Neural crest cell (in vitro differentiated cells): ENCODE data around the gene HOXA4. TPM values are rescaled to one million over a fixed set of nuclear protein-coding genes. Genes with fewer than 3 reads are reported as not detected.

Experiments used
- DNase-seq: peaks from one replicate; pipeline ENCODE4 v3.0.0; 2021; ENCODE audit warnings: low read depth, mixed read lengths, low spot score
- H3K27ac Mint-ChIP-seq: one replicate; pipeline ENCODE4 v1.8.0; 2021; ENCODE audit warnings: mild to moderate bottlenecking, mixed read lengths; ENCODE audit not compliant: unreplicated experiment
- H3K27me3 Mint-ChIP-seq: 2 replicates; pipeline ENCODE4 v1.8.0; 2021; ENCODE audit warnings: low read depth, mild to moderate bottlenecking, mixed read lengths
- H3K36me3 Mint-ChIP-seq: 2 replicates; pipeline ENCODE4 v1.8.0; 2021; ENCODE audit warnings: low read depth, mild to moderate bottlenecking, mixed read lengths
- H3K4me1 Mint-ChIP-seq: 2 replicates; pipeline ENCODE4 v1.8.0; 2021; ENCODE audit warnings: mixed read lengths
- H3K4me3 Mint-ChIP-seq: one replicate; pipeline ENCODE4 v1.8.0; 2021; ENCODE audit warnings: mild to moderate bottlenecking, mixed read lengths
- H3K9me3 Mint-ChIP-seq: 2 replicates; pipeline ENCODE4 v1.8.0; 2021; ENCODE audit warnings: mixed read lengths
- CTCF ChIP-seq: fragments of 200-600 bp; sonication (generic); conservative IDR thresholded peaks from 2 replicates; pipeline ENCODE4 v1.5.0; 2021; ENCODE audit warnings: antibody characterized with exemption, mild to moderate bottlenecking
- total RNA-seq: library from RNA; stranded (reverse); gene quantifications from 2 replicates; pipeline ENCODE4 v1.2.1, GENCODE V29; 2021

HOXA4 gene
- total RNA-seq, 1 donor from 2014 or later, result 0.68 TPM

GRCh38 chr7:27098578-27099451 lies 31.7 kb downstream of the HOXA4 start:
- H3K36me3 Mint-ChIP-seq, result peaks cover 39% of the 10 kb centered on the region
- peaks cover 79% of the 10 kb centered on the region for H3K4me1 Mint-ChIP-seq
- peaks cover 94% of the 10 kb centered on the region for H3K27me3 Mint-ChIP-seq
- H3K4me3 Mint-ChIP-seq, result peak overlapping the region; percentile 99
- no peak for TF ChIP-seq CTCF
- peak; percentile 32 for DNase-seq
- H3K27ac Mint-ChIP-seq, result peak overlapping the region; percentile 98
- H3K9me3 Mint-ChIP-seq, result no peaks in the 10 kb centered on the region

GRCh38 chr7:27097686-27098577 lies 32.6 kb downstream of the HOXA4 start:
- H3K27me3 Mint-ChIP-seq, result peaks cover 94% of the 10 kb centered on the region
- peak overlapping the region; percentile 98 for H3K27ac Mint-ChIP-seq

GRCh38 chr7:27096768-27097514 lies 33.6 kb downstream of the HOXA4 start:
- no peak for DNase-seq
- Mint-ChIP-seq H3K9me3 (no peaks in the 10 kb centered on the region), H3K27me3 (peaks cover 96% of the 10 kb centered on the region), H3K36me3 (peaks cover 40% of the 10 kb centered on the region), H3K27ac (peak overlapping the region; percentile 69), H3K4me1 (peaks cover 76% of the 10 kb centered on the region), H3K4me3 (peak overlapping the region; percentile 99)
- TF ChIP-seq CTCF, result no peak

More at GRCh38 chr7:27097686-27098577, 32.6 kb downstream of the HOXA4 start:
- DNase-seq, result no peak
- Mint-ChIP-seq H3K4me3 (peak overlapping the region; percentile 99), H3K4me1 (peaks cover 76% of the 10 kb centered on the region), H3K36me3 (peaks cover 42% of the 10 kb centered on the region), H3K9me3 (no peaks in the 10 kb centered on the region)
- no peak for TF ChIP-seq CTCF

- DNase-seq, result peak; percentile 74
- Mint-ChIP-seq H3K27ac (peak within 1 kb of the TSS; percentile 63), H3K4me3 (peak within 1 kb of the TSS; percentile 99), H3K27me3 (peaks cover 96% of the 10 kb centered on the region), H3K9me3 (no peaks in the 10 kb centered on the region), H3K4me1 (peaks cover 78% of the 10 kb centered on the region), H3K36me3 (peaks cover 34% of the 10 kb centered on the region)
- TF ChIP-seq CTCF, result no peak
Measured at GRCh38 chr7:27095897-27096767, 34.4 kb downstream of the HOXA4 start, which contains the start of gene HOXA1. Gene HOXA1 (minus strand): TSS chr7:27096000. CDS start chr7:27095912, 88 bp downstream.
